ENCODE data around the gene IRF2.

Gene IRF2

DNA sequence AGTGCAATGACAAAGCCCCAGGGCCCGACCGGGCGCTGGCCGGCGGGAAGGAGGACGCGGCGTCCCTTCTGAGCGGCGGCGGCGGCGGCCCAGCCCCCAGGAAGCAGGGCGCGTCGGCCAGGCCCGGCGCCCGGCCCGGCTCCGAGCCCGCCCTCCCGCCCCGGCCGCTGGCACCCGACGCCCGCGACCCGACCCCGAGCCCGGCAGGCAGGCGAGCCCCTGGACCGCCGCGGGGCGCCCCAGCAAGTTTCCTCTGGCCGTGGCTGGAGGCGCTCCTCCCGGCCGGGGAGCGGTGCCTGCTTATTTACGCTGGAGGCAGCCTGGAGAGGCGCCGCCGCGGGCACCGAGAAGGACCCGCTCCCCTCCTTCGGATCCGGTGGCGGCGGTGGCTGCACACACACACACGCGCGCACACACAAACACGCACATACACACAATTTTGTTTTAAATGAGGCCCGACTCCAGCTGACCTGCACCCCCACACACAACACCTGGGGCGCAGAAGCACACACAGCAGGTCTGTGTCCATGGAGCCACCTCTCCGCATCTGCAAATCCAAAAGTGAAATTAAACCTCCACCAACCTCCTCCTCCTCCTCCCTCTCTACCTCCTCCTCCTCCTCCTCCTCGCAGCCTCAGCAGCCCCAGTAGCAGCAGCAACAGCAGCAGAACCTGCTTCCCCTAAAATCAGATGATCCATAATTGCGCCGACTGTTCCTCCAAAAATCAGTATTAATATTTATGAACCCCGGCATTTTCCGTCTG lies 669 bp downstream of the IRF2 start:
- DNase-seq, result peak; percentile 51 to 62

DNA sequence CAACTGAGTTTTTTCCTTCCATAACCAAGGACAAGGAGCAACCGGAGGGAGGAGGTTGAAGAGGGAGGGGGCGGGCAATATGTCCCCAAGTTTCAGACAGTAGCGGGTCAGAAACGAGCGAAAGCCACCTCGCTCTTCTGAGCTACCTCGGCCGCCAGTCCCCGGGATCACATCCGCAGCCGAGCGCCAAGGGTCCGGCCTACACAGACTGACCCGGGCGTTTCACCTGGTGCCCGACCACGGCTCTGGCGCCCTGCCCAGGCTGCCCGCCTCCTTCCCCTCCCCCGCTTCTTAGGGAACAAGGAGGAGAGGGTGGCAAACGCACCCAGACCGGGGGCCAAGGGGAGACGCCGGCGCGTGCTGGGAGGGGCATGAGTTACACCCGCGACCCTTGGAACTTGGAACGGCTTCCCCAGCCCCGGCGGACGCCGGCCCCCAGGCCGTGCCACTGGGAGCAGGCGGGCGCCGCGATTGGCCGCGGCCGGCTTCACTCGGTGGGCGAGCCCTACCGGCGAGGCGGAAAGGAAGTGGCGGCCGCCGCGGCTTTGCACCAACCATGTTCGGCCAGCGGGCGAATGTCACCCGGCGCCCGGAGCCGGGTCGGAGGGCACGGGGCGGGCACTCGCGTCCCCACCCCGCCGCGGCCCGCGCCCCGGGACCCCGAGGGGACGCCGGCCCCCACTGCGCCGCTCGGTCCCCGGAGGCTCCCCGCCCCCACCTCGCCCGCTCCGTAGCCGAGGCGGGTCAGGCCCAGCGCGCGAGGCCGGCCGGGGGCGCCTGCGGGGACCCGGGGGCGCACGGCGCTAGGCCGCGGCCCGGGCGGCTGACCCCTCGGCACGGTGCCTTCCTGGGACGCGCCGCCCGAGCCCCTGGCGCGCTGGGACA lies 1.5 kb downstream of the IRF2 start:
- peak; percentile 20 to 33 for DNase-seq

DNA sequence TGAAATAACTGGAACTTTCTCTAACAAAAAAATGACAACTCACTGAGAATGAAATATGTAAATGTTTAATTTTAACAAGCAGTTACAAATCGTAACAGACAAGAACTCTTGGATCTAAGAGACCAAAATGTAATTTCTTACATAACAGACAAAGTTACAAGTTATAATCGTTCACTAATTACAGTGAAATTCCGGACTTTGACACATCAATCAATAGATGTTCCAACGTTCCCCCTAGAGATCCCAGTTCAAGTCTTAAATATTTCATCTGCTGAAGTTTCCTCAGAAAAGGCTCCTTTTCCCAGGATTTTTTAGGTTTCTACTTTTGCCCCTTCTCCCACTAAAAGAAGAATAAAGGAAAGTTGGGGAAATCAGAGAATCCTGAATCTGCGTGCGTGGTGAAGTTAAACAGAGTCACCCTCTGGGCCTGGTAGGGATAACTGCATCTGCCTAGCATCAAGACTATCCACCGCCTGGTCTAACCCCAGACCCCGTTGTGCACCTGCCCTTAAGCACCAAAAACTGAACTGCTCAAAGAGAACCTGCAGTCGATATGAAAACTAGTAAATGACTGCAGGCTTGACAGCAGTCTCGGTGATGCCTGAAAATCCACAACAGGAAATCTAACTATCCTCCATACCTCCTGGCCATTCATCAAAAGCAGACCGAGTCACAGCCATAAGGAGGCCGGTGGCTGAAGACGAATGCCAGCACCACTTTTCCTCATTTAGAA lies 2.3 kb downstream of the IRF2 start:
- peak in 1 of 2 donors; percentile 12 for DNase-seq

DNA sequence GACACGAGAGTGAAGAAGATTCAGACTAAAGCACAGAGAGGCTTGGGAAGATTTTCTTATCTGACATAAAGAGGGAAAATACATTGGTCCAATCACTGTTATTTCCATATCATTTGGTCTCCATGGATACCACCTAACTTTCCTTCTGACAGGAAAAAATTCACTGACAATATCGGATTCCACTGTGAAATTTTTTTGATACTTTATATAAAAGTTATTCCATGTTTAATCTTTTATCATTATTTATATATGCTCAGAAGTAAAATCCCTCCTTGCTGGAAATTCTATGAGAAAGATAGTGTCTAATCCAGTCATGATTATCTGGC lies 3.6 kb downstream of the IRF2 start:
- no peak for DNase-seq

DNA sequence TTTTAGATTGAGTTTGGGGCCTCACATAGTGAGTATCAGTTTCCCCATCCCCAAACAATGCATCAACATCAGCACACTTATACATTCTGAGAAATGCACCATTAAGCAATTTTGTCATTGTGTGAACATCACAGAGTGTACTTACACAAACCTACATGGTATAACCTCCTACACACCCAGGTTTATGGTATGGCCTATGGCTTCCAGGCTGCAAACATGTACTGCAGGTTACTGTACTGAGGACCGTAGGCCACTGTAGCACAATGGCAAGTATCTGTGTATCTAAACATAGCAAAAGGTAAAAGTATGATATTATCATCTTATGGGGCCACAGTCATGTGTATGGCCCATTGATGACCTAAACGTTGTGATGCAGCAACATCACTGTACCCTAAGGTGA lies 7.7 kb downstream of the IRF2 start:
- no peak for DNase-seq

DNA sequence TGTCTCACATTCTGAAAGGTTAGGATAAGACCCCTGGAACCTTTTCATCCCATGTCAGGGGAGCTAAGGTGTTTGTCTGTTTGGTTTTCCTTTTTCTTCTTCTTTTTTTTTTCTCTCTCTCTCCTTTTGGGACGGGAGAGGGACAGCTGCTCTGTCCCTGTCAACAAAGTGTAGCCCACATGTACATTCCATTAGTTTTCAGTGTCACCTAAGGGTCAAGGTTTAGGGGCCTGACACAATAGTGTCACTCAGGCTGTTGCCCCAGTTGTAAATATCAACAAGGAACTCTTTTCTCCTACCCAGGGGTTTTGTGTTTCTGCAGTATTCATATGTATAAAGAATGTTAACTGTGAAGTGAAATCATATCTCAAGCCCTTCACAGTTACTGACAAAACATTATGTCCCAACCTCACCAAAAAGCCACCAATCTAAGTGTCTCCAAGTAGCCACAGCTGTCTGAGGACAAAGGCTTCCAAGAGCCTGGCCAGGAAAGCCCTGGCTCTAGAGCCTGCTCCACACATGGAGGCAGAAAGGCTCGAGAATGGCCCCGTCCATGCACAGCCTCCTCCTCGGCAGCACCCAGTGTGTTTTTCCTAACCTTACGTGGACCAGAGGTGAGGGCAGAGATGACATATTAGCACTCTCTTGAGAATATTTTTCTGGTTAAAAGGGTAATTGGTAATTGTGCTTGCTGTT lies 9.4 kb downstream of the IRF2 start:
- no peak for DNase-seq

DNA sequence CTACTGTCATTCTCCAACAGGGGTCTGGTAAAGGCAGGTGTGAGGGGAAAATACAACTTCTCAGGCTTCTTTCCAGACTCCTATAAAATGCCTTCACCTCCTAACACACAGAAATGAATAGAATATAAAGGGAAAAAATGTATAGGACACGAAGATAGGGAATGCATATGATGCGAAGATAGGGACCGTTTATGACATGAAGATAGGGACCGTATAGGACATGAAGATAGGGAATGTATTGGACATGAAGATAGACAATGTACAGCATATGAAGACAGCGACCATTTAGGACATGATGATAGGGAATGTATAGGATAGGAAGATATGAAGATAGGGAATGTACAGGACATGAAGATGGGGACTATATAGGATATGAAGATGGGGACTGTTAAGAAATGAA lies 10.5 kb downstream of the IRF2 start:
- no peak for DNase-seq

DNA sequence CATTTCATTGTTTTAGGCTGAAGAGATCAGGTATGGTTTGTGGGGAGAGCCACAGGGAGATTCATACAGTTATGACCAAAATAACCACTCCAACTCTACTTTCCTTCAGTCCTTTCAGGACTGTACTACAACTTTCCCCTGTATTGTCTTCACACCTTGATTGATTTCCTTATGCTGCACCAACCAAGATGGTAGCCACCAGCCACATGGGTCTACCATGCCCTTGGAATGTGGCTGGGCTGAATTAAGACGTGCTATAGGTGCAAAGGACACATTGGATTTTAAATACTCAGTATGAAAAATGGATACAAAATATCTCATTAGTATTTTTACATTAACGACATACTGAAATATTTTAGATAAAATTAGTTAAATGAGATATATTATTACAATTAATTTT lies 11.2 kb downstream of the IRF2 start:
- DNase-seq, result no peak

DNA sequence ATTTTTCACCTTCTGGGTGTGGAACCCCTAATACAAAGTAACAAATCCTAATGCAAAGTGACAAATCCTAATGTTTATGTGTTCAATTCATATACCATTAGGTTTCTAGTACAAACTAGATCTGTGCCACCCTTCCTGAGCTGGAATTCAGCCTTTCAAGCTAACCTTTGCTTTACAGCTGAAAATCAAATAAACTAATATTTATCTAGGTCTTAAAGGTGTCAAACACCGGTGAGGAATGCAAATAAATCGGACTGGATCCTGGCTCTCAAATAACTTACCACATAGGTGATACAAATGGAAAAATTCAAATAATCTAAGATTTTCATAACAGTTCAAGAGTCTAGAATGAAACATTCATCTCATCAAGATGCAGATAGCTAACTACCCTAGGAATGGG lies 11.6 kb downstream of the IRF2 start:
- DNase-seq, result no peak

DNA sequence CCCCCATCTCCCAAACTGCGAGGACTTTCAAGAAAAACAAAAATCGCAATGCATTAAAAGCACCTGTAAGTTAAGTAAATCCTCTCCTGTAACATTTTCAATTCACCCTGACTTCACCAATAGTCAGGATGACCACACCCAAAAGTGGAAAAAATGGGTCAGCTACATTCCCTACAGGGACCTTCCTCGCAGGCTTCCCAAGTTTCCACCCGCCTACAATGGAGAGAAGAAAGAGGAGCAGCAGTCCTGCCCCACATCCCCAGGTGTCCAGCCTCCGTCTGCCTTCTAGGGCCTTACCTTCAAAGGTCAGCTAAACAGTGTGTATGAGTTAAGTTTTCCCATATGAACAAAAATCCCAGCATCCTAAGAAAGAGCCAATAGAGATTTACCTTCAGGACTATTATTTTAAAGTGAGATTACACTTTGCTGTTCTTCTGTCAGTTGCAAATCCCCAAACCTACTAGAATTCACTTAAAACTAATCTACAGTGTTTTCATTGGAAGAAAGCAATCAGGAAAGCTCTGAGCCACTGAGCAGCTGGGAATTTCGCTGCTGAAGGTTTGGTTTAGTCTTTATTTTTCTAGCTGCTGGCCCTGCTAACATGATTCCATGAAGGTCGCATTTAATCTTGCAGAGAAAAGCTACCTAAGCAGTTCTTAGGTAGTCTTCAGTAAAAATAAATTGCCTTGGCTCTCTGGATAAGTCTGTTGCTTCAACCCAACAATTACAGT lies 12.5 kb downstream of the IRF2 start:
- no peak for DNase-seq

DNA sequence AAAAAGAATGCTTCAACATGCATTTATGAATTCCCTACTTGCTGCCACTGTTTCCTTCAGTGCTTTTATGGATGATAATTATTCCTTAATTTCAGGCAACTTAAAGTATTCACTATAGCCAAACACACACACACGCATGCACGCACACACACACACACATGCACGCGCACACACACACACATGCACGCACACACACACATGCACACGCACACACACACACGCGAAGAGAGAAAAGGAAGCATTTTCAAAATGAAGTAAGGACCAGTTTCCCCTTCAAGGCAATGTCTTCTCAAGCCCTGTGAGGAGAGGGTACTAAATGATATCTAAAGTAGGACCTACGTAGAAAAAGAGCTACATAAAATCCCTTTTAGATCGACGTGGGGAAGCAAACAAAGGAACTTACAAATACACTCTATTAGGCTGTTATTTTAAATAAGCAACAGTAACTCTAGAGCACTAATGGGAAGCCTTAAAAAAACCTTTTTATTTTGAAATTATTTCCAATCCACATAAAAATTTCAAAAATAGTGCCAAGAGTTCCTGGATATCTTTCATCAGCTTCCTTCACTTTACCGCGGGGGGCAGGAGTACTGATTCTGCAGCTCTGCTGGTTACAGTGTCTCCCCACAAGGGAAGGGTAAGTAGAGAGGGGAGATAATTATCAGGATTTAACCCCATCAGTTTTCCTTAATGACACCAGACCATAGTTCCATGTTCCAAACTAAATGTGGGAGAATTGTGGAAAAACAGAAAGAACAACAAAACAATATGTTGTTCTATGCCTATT lies 13.7 kb downstream of the IRF2 start:
- no peak for DNase-seq

DNA sequence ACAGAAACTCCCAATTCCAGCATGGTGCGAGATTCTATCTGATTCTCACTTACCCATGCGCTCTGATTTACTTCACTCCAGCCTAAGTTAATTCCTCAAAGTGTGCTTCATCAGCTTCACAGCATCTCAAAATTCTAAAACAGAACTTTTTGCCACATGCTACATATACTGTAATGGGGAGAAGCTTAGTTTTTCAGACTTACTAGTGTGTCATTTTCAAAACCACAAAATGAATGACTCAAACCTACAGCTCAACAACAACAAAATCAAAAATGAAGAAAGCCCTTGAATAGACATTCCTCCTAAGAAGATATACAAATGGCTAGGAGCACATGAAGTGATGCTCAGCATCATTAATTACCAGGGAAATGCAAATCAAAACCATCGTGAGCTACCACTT lies 14.9 kb downstream of the IRF2 start:
- DNase-seq, result no peak

DNA sequence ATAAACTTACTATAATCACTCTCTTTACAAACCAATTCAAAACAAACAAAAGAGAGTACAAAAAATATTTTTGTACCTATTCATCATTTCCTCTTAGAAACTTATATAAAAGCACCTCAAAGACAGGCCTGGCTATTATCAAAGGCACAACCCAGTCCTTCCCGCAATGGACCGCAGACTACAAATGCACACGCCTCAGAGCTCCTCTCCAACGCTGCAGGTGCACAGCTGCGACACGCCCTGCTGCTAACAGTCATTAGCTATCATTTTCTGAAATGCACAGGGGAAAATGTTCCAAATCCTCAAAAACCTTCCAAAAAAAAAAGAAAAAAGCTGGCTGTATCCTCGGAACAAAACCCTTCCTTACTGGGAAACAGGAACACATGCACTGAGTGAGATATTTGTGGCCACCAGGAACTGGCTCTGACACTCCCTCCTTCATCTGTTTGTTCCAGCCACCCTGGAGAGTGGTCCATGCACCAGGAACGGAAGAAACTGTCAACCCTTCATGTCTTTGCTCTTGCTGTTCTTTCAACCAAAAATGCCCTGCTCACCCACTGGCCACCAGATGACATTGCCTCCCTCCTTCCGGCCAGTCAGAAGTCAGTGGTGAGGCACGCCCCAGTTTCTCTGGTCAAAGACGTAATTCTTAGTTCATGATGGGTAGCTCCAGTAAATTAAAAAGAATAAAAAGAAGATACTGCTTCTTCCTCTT lies 16.7 kb downstream of the IRF2 start:
- no peak for DNase-seq

DNA sequence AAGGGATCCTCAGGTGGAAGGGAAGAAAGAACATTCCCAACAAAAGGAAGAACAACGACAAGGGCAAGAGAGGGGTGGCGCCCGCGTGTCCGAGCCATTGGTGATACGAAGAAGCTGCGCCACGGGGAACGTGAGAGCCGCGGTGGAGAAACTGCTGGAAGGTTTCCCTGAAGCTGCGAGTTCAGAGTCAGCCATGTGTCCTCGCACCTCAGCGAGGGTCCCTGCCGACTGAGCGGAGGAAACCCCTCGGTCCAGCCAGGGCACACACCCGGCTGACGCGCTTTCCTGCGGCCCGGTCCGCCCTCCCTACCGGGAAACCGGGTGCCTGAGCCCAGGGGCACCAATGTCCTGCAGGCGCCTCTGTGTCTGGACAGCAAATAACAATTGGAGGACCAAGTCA lies 18.0 kb downstream of the IRF2 start:
- DNase-seq, result no peak

DNA sequence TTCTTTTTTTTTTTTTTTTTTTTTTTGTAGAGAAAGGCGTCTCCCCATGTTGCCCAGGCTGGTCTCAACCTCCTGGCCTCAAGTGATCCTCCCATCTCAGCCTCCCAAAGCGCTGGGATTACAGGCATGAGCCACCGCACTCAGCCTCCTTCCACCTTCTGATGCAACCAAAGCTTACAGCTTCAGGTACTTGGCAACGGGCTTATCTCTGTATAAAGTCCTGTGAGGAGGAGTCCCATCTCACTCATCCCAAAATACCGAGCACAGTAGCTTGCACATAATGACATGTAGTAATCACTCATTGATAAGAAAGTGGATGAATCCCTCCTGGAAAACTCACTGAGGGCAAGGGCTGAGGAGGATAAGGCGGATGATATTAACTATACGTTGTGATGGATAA lies 19.1 kb downstream of the IRF2 start:
- DNase-seq, result no peak

DNA sequence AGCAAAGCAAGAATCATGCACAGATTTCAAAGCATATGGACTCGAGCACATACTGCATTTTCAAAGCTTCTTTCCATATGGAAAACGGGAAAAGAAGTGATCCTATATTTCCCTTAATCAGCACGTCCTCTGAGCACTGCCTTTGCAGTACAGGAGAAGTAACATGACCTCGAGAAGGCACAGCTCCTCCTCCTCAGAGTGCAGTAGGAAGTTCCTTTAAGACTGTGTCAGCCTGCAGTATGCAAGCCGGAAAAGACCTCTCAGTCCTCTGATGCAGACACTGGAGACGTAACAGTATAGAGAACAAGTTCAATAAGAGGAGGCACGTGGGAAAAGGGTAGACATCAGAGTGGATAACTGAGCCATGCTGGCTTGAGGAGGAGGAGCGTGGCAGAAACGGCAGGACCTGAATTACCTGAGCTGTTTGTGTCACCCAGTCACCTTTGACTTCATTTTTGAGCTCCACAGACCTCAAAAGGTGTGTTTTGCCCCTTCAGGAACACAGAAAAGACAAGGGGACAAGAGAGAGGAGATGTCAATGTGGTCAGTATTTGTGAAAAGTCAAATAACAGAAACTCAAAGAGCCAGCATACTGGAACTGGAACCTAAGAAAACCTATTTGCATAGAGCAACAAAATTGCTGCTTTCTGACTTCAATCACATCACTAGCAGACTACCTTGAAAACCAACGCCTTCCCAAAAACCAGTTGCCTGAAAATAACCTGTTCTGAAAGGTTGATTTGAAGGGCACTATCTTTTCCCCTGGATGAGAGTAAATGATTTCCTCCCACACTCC lies 20.8 kb downstream of the IRF2 start:
- peak; percentile 31 to 38 for DNase-seq

DNA sequence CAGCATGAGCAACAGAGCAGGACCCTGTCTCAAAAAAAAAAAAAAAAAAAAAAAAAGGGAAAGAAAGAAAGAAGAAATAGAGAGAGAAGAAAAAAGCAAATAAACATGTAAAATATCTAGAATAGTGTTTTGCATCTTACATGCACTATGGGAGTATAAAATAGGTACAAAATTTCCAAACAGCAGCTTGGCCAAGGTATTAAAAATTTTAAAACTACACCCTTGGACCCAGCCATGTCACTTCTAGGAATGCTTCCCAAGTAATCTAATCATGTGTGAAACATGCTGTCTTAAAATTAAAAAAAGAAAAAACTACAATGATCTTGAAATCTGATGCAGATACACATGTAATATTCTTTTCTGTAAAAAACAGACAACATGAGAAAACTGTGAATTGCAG lies 21.6 kb downstream of the IRF2 start:
- no peak for DNase-seq

DNA sequence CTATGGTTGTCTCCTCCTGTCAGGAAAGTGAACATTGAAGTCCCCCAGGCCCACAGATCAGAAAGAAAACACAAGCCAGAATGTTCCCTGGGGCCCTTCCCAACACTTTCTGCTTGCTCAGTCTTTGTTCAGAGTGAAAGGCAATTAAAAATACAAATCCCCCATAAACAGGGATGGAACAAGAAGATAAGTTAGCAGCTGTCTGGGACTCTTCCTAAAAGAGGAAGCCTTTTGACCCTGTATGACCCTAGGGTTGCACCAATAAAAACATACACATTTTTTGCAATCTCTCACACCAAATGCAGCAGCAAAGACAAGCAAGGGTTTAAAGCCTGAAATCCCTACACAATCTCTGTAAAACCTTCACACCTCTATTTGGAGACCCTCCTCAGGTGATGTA lies 22.6 kb downstream of the IRF2 start:
- DNase-seq, result no peak

DNA sequence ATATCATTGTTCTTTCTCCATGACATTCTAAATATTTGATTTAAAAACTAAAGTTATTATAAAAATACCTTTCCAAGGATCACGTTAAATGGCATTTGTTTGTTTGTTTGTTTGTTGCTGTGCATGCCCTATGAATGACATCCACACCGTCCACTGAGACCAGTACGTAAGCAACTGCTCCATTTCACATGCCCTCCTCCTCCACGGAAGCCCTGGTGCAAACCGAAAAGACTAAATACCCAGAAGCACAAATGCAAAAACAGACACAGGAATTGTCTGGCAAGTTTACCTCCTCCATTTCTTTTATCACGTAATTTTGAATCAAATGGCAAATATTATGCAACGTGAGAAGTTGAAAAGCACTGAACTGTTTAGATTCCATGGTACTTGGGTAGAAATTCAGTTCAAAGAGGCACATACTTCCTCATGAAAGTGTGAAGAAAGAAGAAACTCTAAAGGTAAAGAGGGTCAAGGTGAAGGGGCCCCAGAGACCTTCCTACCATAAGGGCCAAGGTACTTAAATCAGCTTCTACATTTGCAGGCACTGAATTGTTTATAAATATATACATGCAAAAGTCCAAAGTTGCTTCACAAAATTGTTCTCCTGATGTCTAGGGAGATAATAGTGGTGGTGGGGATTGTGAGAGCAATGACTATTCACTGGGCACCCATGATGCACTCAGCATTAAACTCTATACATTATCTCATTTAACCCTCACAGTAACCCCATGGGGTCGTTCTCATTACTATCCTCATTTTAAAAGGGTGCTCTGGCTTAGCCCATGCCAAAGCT lies 23.4 kb downstream of the IRF2 start:
- DNase-seq, result no peak

Data from activated CD4-positive, alpha-beta T cell treated with anti-CD3 and anti-CD28 coated beads for 4 hours (primary cell).